ENCODE data around the gene GRAP2. TPM values are rescaled to one million over a fixed set of nuclear protein-coding genes. Genes with fewer than 3 reads are reported as not detected.

The GRAP2 gene
- total and polyA plus RNA-seq, 2 of the 4 experiments (the other 2 are of a cell fraction), result not detected

- Histone ChIP-seq H3K9me1 (ENCODE audit: insufficient read depth, low read length) (no peaks in the 10 kb centered on the region), H3K4ac (ENCODE audit: low read depth, low read length) (no peak overlapping the region), H3K9me3 (ENCODE audit: control insufficient read depth, insufficient read depth, low read length) (no peaks in the 10 kb centered on the region), H3K14ac (replicated peaks; ENCODE audit: low read depth, low read length) (no peak overlapping the region), H2AK9ac (replicated peaks; ENCODE audit: low read depth, low read length, poor library complexity) (no peak overlapping the region), H4K5ac (ENCODE audit: low read depth, low read length) (no peak overlapping the region), H2BK15ac (ENCODE audit: low read depth, low read length) (no peak overlapping the region), H3K27me3 (ENCODE audit: control insufficient read depth, insufficient read depth, low read length) (peaks cover 65% of the 10 kb centered on the region), H2BK20ac (ENCODE audit: low read depth, low read length) (no peak overlapping the region), H3K9ac (ENCODE audit: low read depth, low read length) (no peak overlapping the region), H3K36me3 (ENCODE audit: control insufficient read depth, insufficient read depth, low read length) (no peaks in the 10 kb centered on the region), H2BK120ac (ENCODE audit: low read depth, low read length) (no peak overlapping the region), H3K27ac (ENCODE audit: insufficient read depth, low read length) (no peak overlapping the region), H4K8ac (ENCODE audit: low read depth in 2 of 2, low read length in 2 of 2) (no peak overlapping the region), H3K79me1 (ENCODE audit: low read depth in 1 of 2, low read length in 2 of 2) (no peaks in the 10 kb centered on the region), H3K4me2 (ENCODE audit: low read depth, low read length) (no peak overlapping the region), H4K20me1 (ENCODE audit: insufficient read depth, low read length) (no peaks in the 10 kb centered on the region), H2AK5ac (ENCODE audit: low read depth, low read length) (no peak overlapping the region), H3K56ac (ENCODE audit: extremely low read depth, insufficient read depth, low read length) (no peak overlapping the region), H2AFZ (replicated peaks; ENCODE audit: low read length, poor library complexity) (no peak overlapping the region), H3K23ac (ENCODE audit: low read depth, low read length) (no peak overlapping the region), H3K4me3 (ENCODE audit: insufficient read depth, low read depth, low read length) (no peak overlapping the region), H2BK5ac (ENCODE audit: low read depth, low read length, poor library complexity, severe bottlenecking) (no peak overlapping the region), H4K91ac (ENCODE audit: insufficient read depth, low read depth, low read length) (no peak overlapping the region), H3K18ac (ENCODE audit: low read depth, low read length) (no peak overlapping the region), H3K4me1 (ENCODE audit: control insufficient read depth, insufficient read depth, low read length) (no peaks in the 10 kb centered on the region)
- no peak for TF ChIP-seq NFE2L2 (IDR thresholded peaks at IDR 0.05; ENCODE audit: low read depth, low read length)
- TF ChIP-seq SMC3 (IDR thresholded peaks at IDR 0.05; ENCODE audit: low read depth, low read length), result no peak
- TF ChIP-seq MAZ (IDR thresholded peaks at IDR 0.05; ENCODE audit: borderline replicate concordance, low read depth, low read length), result no peak
- TF ChIP-seq ELK1 (IDR thresholded peaks at IDR 0.05; ENCODE audit: borderline replicate concordance, low read depth, low read length), result no peak
- TF ChIP-seq FOS (IDR thresholded peaks at IDR 0.05; ENCODE audit: low read depth, low read length), result no peak
- TF ChIP-seq RCOR1 (IDR thresholded peaks at IDR 0.05; ENCODE audit: insufficient replicate concordance, low read length), result no peak
- no peak for TF ChIP-seq CHD1 (IDR thresholded peaks at IDR 0.05; ENCODE audit: low read depth, low read length)
- no peak for TF ChIP-seq RFX5 (IDR thresholded peaks at IDR 0.05; ENCODE audit: low read depth, low read length)
- TF ChIP-seq MXI1 (IDR thresholded peaks at IDR 0.05; ENCODE audit: borderline replicate concordance, low read depth, low read length), result no peak
- TF ChIP-seq USF2 (IDR thresholded peaks at IDR 0.05; ENCODE audit: low read depth, low read length), result no peak
- no peak for TF ChIP-seq RAD21 (IDR thresholded peaks at IDR 0.05; ENCODE audit: low read length)
- POLR2A ChIA-PET (ENCODE audit: unreplicated experiment), result no interaction called here
- DNase-seq, result no peak
- dilution Hi-C loops (cut with HindIII; ENCODE audit: low sequenced_read_pairs, unreplicated experiment), result no loop called here
- in situ Hi-C loops (cut with MboI; ENCODE audit: low sequenced_read_pairs), result no loop called here
- CTCF ChIA-PET, result no interaction called here
- no TSS peak for BruUV-seq (replicated peaks)
- intact Hi-C loops (cut with micrococcal nuclease), result no loop called here
- ATAC-seq (ENCODE audit: low read depth), result no peak
- WGBS, 2 experiments (ENCODE audit: extremely low coverage in 2 of 2, insufficient read length in 1 of 2), result 60% methylated on average over 1 of the region's 14 CpGs; no CpG with 5 or more reads in 1 of the 2 experiments
Observed at GRCh38 chr22:39938509-39939111, 37.7 kb downstream of the GRAP2 start.
